GM19467 (cell line): ENCODE data around the gene NAALADL2.

Experiments used
- ATAC-seq: cut with Tn5 transposase; IDR thresholded peaks from one replicate; pipeline ENCODE4 v1.9.1; 2021; ENCODE audit warnings: mild to moderate bottlenecking, moderate library complexity; ENCODE audit not compliant: unreplicated experiment

The NAALADL2 gene

GRCh38 chr3:175617247-175617646, 758.1 kb downstream of the NAALADL2 start:
- ATAC-seq: no peak

- no peak for ATAC-seq
Observed at GRCh38 chr3:175619369-175619768, 760.2 kb downstream of the NAALADL2 start.

GRCh38 chr3:175620093-175620492, 761.0 kb downstream of the NAALADL2 start:
- no peak for ATAC-seq

- ATAC-seq: no peak
Observed at GRCh38 chr3:175620532-175620931, 761.4 kb downstream of the NAALADL2 start.

- no peak for ATAC-seq
Observed at GRCh38 chr3:175640958-175641357, 781.8 kb downstream of the NAALADL2 start.

GRCh38 chr3:175646865-175647264, 787.7 kb downstream of the NAALADL2 start:
- ATAC-seq: no peak

GRCh38 chr3:175648899-175649298, 789.8 kb downstream of the NAALADL2 start:
- ATAC-seq: no peak

GRCh38 chr3:175651716-175652115, 792.6 kb downstream of the NAALADL2 start:
- ATAC-seq: no peak

- no peak for ATAC-seq
Observed at GRCh38 chr3:175655351-175655750, 796.2 kb downstream of the NAALADL2 start.

- ATAC-seq: no peak
Observed at GRCh38 chr3:175656461-175656860, 797.3 kb downstream of the NAALADL2 start.

- ATAC-seq: no peak
Observed at GRCh38 chr3:175659670-175660350, 800.7 kb downstream of the NAALADL2 start.

- no peak for ATAC-seq
Observed at GRCh38 chr3:175662815-175663214, 803.7 kb downstream of the NAALADL2 start.

- no peak for ATAC-seq
Observed at GRCh38 chr3:175664911-175665310, 805.8 kb downstream of the NAALADL2 start.

- no peak for ATAC-seq
Observed at GRCh38 chr3:175668300-175668699, 809.2 kb downstream of the NAALADL2 start.

- ATAC-seq: no peak
Observed at GRCh38 chr3:175670557-175670956, 811.4 kb downstream of the NAALADL2 start.

GRCh38 chr3:175672119-175672689, 813.1 kb downstream of the NAALADL2 start:
- ATAC-seq: no peak

GRCh38 chr3:175679568-175679967, 820.4 kb downstream of the NAALADL2 start:
- ATAC-seq: no peak

GRCh38 chr3:175692256-175692655, 833.1 kb downstream of the NAALADL2 start:
- no peak for ATAC-seq

GRCh38 chr3:175695251-175695650, 836.1 kb downstream of the NAALADL2 start:
- no peak for ATAC-seq

- no peak for ATAC-seq
Observed at GRCh38 chr3:175702956-175703355, 843.8 kb downstream of the NAALADL2 start.

- ATAC-seq: no peak
Observed at GRCh38 chr3:175704366-175705055, 845.4 kb downstream of the NAALADL2 start.

- no peak for ATAC-seq
Observed at GRCh38 chr3:175713268-175713667, 854.1 kb downstream of the NAALADL2 start.
